Measurements from ENCODE around the gene EPHB4. TPM values are rescaled to one million over a fixed set of nuclear protein-coding genes. Genes with fewer than 3 reads are reported as not detected.

The EPHB4 gene
- total RNA-seq, 1 donor from 2014 or later: 22.1 TPM

GRCh38 chr7:100759357-100760171 lies 67.8 kb downstream of the EPHB4 start:
- ATAC-seq (ENCODE audit: poor library complexity) (no peak), DNase-seq (no peak)
- intact Hi-C loops (cut with DNase I): no loop called here

- DNase-seq (no peak), ATAC-seq (ENCODE audit: poor library complexity) (no peak)
- intact Hi-C loops (cut with DNase I): no loop called here
Observed at GRCh38 chr7:100753750-100754149, 73.6 kb downstream of the EPHB4 start.

GRCh38 chr7:100752994-100753393 lies 74.3 kb downstream of the EPHB4 start:
- ATAC-seq (ENCODE audit: poor library complexity) (no peak), DNase-seq (no peak)
- intact Hi-C loops (cut with DNase I): no loop called here

Small RNA genes lying within 50 kb of the gene (microRNA-seq; reads per million reads assigned to microRNA genes)
- not detected for gene MIR6875

Other genes with a start within 250 kb of the EPHB4 start
- 22.8 TPM for gene LRCH4, start 241.4 kb downstream of the EPHB4 start, total RNA-seq
- 0.35 TPM for gene FBXO24, start 241.2 kb downstream of the EPHB4 start, total RNA-seq
- gene PCOLCE, start 225.2 kb downstream of the EPHB4 start, total RNA-seq: 42.2 TPM
- gene MOSPD3, start 215.0 kb downstream of the EPHB4 start, total RNA-seq: 9.3 TPM
- 0.13 TPM for gene TFR2, start 186.0 kb downstream of the EPHB4 start, total RNA-seq
- not detected for gene ACTL6B, start 171.1 kb downstream of the EPHB4 start, total RNA-seq
- 101 TPM for gene GNB2, start 153.8 kb downstream of the EPHB4 start, total RNA-seq
- 23.5 TPM for gene GIGYF1, start 133.3 kb downstream of the EPHB4 start, total RNA-seq
- 27.1 TPM for gene POP7, start 121.4 kb downstream of the EPHB4 start, total RNA-seq
- gene EPO, start 107.1 kb downstream of the EPHB4 start, total RNA-seq: not detected
- not detected for gene ZAN, start 93.9 kb downstream of the EPHB4 start, total RNA-seq
- 10.2 TPM for gene SLC12A9, start 25.2 kb upstream of the EPHB4 start, total RNA-seq
- gene TRIP6, start 39.9 kb upstream of the EPHB4 start, total RNA-seq: 12.6 TPM
- gene SRRT, start 47.6 kb upstream of the EPHB4 start, total RNA-seq: 61.1 TPM
- 2.2 TPM for gene UFSP1, start 62.2 kb upstream of the EPHB4 start, total RNA-seq
- 0.65 TPM for gene ACHE, start 68.4 kb upstream of the EPHB4 start, total RNA-seq
- 0.30 TPM for gene MUC3A, start 122.0 kb upstream of the EPHB4 start, total RNA-seq
- gene MUC12, start 142.0 kb upstream of the EPHB4 start, total RNA-seq: not detected
- not detected for gene MUC17, start 192.6 kb upstream of the EPHB4 start, total RNA-seq